Fibroblast of lung (primary cell): ENCODE measurements around the gene SERF2. TPM values are rescaled to one million over a fixed set of nuclear protein-coding genes. Genes with fewer than 3 reads are reported as not detected.
"Not testable (repeated sequence)": the region's sequence is repeated elsewhere in the genome, so short reads cannot be mapped to it uniquely, and the experiment has no call there.

Experiments
- DNase-seq, 2 donors: peaks; one replicate each; pipeline versions ENCODE4 v3.0.0 to v3.0.0-alpha.2; 2010; ENCODE audit warnings: low read depth in 2 of 2
- H2AFZ ChIP-seq: 2 replicates; pipeline ENCODE4 v1.5.1; 2012; ENCODE audit warnings: low read length, control low read depth, inconsistent platforms
- H3K27ac ChIP-seq: 2 replicates; pipeline ENCODE4 v1.5.1; 2011; ENCODE audit warnings: low read length, control low read depth; ENCODE audit not compliant: insufficient read depth
- H3K27me3 ChIP-seq: 2 replicates; pipeline ENCODE4 v1.5.1; 2011; ENCODE audit warnings: mild to moderate bottlenecking, low read length; ENCODE audit not compliant: control insufficient read depth, insufficient read depth
- H3K36me3 ChIP-seq: 2 replicates; pipeline ENCODE4 v1.5.1; 2011; ENCODE audit warnings: low read length; ENCODE audit not compliant: control insufficient read depth, insufficient read depth
- H3K4me1 ChIP-seq: 2 replicates; pipeline ENCODE4 v1.5.1; 2011; ENCODE audit warnings: low read length; ENCODE audit not compliant: control insufficient read depth, insufficient read depth; ENCODE audit errors: extremely low read depth
- H3K4me2 ChIP-seq: 2 replicates; pipeline ENCODE4 v1.5.1; 2011; ENCODE audit warnings: low read length, control low read depth; ENCODE audit not compliant: insufficient read depth; ENCODE audit errors: extremely low read depth
- H3K4me3 ChIP-seq, 4 experiments: fragments of 200-600 bp in 1 of 4; sonication (generic) in 1 of 4; replicated peaks in 1 of 4; 2 replicates each; pipeline ENCODE4 v1.5.1; 2011 to 2016; ENCODE audit warnings: low read length in 4 of 4, low read depth in 3 of 4, mild to moderate bottlenecking in 3 of 4, control low read depth in 2 of 4, inconsistent platforms in 1 of 4, mixed read lengths in 1 of 4; ENCODE audit not compliant: insufficient read depth in 1 of 4; ENCODE audit errors: control extremely low read depth in 1 of 4
- H3K79me2 ChIP-seq: 2 replicates; pipeline ENCODE4 v1.5.1; 2012; ENCODE audit warnings: mild to moderate bottlenecking, low read length, inconsistent platforms; ENCODE audit not compliant: control insufficient read depth, insufficient read depth
- H3K9ac ChIP-seq: 2 replicates; pipeline ENCODE4 v1.5.1; 2011; ENCODE audit warnings: mild to moderate bottlenecking, low read length, control low read depth; ENCODE audit not compliant: insufficient read depth
- H3K9me3 ChIP-seq: 2 replicates; pipeline ENCODE4 v1.5.1; 2012; ENCODE audit warnings: low read depth, low read length; ENCODE audit not compliant: control insufficient read depth, insufficient read depth
- H4K20me1 ChIP-seq: 2 replicates; pipeline ENCODE4 v1.5.1; 2011; ENCODE audit warnings: low read length; ENCODE audit not compliant: control insufficient read depth, insufficient read depth; ENCODE audit errors: extremely low read depth
- EZH2 ChIP-seq: IDR thresholded peaks from 2 replicates; pipeline ENCODE4 v1.5.1; 2012; ENCODE audit warnings: low read length, control low read depth, mild to moderate bottlenecking; ENCODE audit errors: missing control alignments
- polyA plus RNA-seq, 2 donors: library from polyadenylated mRNA; depleted of rRNA in 1 of 2; stranded (reverse) in 1 of 2; unstranded in 1 of 2; fragments of >200 nt; gene quantifications; 2 replicates each; pipeline ENCODE4 v1.2.1, GENCODE V29; 2011 to 2012; ENCODE audit warnings: missing spikeins in 1 of 2
- total RNA-seq: library from RNA; depleted of rRNA; stranded (reverse); fragments of >200 nt; gene quantifications from 2 replicates; pipeline ENCODE4 v1.2.1, GENCODE V29; 2014
- TF ChIP-seq, protein P1 (sequence below), 2 donors: IDR thresholded peaks in 1 of 2; conservative IDR thresholded peaks in 1 of 2; 1 replicate in 1 of 2; 2 replicates in 1 of 2; pipeline ENCODE4 v1.5.1; 2011 to 2012; ENCODE audit warnings: low read length in 2 of 2, control low read depth in 1 of 2, inconsistent platforms in 1 of 2, low read depth in 1 of 2, mild to moderate bottlenecking in 1 of 2

SERF2 gene
- total and polyA plus RNA-seq, 2 donors (not counting 1 experiment from before 2014, with no cell fraction given): 371 to 1,159 TPM

DNA sequence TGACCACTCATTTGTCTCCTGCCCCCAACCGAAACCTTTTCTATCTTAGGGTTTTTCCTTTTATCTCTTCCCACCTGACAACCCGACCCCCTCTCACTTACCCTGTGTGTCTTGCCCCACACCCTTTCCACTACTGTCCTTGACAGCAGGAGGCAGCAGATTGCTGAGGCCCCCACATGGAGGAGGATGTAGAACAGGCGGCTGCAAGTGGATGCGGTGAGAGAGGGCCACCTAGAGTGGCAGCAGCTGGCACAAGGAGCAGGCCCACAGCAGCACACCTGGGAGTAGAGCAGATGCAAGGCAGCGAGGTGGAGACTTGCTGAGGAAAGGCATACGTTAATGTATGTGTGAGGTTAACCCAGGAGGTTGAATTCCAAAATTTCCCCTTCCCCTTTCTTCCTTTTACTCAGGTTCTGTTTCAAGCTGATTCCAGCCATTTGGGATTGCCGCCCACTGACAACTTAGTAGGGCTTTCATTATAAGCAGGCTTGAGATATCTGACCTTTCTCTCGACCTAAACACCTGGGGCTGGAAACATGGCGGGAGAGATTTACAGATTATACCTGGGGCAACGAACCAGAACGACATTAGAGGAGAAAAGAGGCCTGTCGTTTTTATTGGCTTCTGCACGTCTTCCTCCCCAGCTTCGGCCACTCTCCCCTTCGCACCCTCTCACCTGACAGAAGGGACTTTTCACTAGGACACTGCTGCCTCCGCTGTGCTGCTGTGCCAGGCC lies 7.3 kb downstream of the SERF2 start:
- Histone ChIP-seq H3K9me3 (no peaks in the 10 kb centered on the region), H3K4me2 (no peak overlapping the region), H4K20me1 (no peaks in the 10 kb centered on the region), H3K9ac (no peak overlapping the region), H3K36me3 (peaks cover 24% of the 10 kb centered on the region), H3K27me3 (no peaks in the 10 kb centered on the region), H2AFZ (no peak overlapping the region), H3K27ac (no peak overlapping the region), H3K4me1 (peaks cover 6% of the 10 kb centered on the region), H3K79me2 (peaks cover 21% of the 10 kb centered on the region), H3K4me3 (no peak overlapping the region)
- TF ChIP-seq, protein P1, sequence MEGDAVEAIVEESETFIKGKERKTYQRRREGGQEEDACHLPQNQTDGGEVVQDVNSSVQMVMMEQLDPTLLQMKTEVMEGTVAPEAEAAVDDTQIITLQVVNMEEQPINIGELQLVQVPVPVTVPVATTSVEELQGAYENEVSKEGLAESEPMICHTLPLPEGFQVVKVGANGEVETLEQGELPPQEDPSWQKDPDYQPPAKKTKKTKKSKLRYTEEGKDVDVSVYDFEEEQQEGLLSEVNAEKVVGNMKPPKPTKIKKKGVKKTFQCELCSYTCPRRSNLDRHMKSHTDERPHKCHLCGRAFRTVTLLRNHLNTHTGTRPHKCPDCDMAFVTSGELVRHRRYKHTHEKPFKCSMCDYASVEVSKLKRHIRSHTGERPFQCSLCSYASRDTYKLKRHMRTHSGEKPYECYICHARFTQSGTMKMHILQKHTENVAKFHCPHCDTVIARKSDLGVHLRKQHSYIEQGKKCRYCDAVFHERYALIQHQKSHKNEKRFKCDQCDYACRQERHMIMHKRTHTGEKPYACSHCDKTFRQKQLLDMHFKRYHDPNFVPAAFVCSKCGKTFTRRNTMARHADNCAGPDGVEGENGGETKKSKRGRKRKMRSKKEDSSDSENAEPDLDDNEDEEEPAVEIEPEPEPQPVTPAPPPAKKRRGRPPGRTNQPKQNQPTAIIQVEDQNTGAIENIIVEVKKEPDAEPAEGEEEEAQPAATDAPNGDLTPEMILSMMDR (conservative IDR thresholded peaks at IDR 0.05 in 1 of 2, IDR thresholded peaks at IDR 0.05 in 1 of 2; ENCODE audit: low read depth in 1 of 2, low read length in 2 of 2): no peak
- no peak for TF ChIP-seq EZH2
- no peak for DNase-seq

DNA sequence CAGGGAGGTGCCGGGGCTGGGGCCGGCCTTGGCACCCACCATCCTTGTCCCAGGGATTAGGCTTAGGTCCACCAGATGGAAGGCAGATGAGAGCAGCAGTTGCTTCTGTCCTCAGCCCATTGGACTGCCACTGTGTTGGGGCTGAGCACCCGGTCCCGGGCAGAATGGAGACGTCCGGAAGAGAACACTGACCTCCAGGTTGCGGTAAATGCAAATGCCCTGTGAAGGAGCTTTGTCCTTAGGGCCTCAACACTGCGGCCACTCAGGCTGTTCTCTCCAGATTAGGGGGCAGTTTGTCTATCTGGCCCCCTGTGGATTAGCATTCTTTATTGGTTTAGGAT lies 7.8 kb downstream of the SERF2 start, which contains the start of gene SERINC4:
Gene SERINC4, minus strand, starts transcription at position 276 of the 341 bp plus-strand sequence. Its CDS starts 234 bp downstream, at position 42.
- no peak for DNase-seq
- H3K9me3 ChIP-seq: no peaks in the 10 kb centered on the region
- no peaks in the 10 kb centered on the region for H3K27me3 ChIP-seq
- peak within 1 kb of the TSS; percentile 79 for H3K9ac ChIP-seq
- H2AFZ ChIP-seq: peak within 1 kb of the TSS; percentile 71
- H3K4me1 ChIP-seq: peaks cover 3% of the 10 kb centered on the region
- no peaks in the 10 kb centered on the region for H4K20me1 ChIP-seq
- no peak for TF ChIP-seq EZH2
- TF ChIP-seq, protein P1 (conservative IDR thresholded peaks at IDR 0.05 in 1 of 2, IDR thresholded peaks at IDR 0.05 in 1 of 2; ENCODE audit: low read depth in 1 of 2, low read length in 2 of 2): no peak
- peak within 1 kb of the TSS; percentile 78 for H3K27ac ChIP-seq
- peak within 1 kb of the TSS; percentile 77 for H3K4me2 ChIP-seq
- H3K4me3 ChIP-seq: peak within 1 kb of the TSS; percentile 81 to 99 (median 92)
- peaks cover 16% of the 10 kb centered on the region for H3K79me2 ChIP-seq
- H3K36me3 ChIP-seq: peaks cover 24% of the 10 kb centered on the region

DNA sequence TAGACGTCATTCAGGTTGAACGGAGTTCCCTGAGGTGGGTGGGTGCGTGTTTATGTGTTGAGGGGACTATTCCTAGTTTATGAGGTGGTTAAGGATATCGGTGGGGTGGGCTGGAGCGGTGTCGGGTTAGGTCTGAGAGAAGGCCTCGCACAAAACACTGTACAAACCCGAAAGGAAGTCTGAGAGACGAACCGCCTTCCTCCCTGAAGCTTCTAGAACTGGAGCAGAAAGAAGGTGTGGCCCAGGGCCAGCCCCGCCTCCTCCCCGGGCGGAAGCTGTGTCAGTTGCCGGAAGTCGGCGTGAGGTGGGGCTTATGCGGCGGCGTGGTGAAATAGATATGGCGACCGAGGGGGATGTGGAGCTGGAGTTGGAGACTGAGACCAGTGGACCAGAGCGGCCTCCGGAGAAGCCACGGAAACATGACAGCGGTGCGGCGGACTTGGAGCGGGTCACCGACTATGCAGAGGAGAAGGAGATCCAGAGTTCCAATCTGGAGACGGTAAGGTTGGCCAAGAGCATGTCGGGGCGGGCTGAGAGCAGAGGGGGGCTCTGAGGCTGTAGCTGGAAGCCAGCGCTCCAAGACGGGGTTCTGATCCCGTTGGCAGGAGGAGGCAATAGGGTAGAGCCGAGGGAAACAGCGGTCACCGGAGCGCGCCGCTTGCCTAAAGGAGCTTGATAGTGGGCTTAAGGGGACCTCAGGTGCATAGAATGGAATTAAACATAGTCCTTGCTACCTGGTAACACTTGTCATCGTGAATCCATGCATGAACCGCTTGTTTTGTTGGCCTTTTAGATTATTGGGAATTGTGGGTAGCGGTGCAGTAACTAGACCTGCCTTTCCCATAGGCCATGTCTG lies 8.4 kb downstream of the SERF2 start, which contains the start of gene HYPK:
Gene HYPK, plus strand, starts transcription at position 314 of the 856 bp plus-strand sequence. Its CDS starts 24 bp downstream, at position 338.
- Histone ChIP-seq H3K27ac (peak within 1 kb of the TSS; percentile 78), H3K36me3 (peaks cover 19% of the 10 kb centered on the region), H3K79me2 (peaks cover 12% of the 10 kb centered on the region), H3K4me3 (peak within 1 kb of the TSS; percentile 81 to 99 (median 92)), H2AFZ (peak within 1 kb of the TSS; percentile 71), H4K20me1 (no peaks in the 10 kb centered on the region), H3K4me2 (peak within 1 kb of the TSS; percentile 77), H3K9me3 (no peaks in the 10 kb centered on the region), H3K4me1 (peaks cover 3% of the 10 kb centered on the region), H3K9ac (peak within 1 kb of the TSS; percentile 79), H3K27me3 (no peaks in the 10 kb centered on the region)
- no peak for TF ChIP-seq EZH2
- TF ChIP-seq, protein P1 (conservative IDR thresholded peaks at IDR 0.05 in 1 of 2, IDR thresholded peaks at IDR 0.05 in 1 of 2; ENCODE audit: low read depth in 1 of 2, low read length in 2 of 2): no peak
- DNase-seq: peak; percentile 86

DNA sequence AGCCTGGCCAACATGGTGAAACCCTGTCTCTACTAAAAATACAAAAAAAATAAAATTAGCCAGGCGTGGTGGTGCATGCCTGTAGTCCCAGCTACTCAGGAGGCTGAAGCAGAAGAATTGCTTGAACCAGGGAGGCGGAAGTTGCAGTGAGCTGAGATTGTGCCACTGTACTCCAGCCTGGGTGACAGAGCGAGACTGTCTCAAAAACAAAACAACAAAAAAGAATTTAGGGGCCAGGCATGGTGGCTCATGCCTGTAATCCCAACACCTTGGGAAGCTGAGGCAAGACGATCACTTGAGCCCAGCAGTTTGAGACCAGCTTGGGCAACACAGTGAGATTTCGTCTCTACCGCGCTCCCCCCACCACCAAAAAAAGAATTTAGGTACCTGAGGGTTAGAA lies 10.6 kb downstream of the SERF2 start:
- peaks cover 12% of the 10 kb centered on the region for H3K79me2 ChIP-seq
- H3K4me1 ChIP-seq, H2AFZ ChIP-seq, H3K4me2 ChIP-seq, H3K27me3 ChIP-seq, DNase-seq, H4K20me1 ChIP-seq, H3K4me3 ChIP-seq, H3K27ac ChIP-seq, H3K9ac ChIP-seq, H3K9me3 ChIP-seq: not testable (repeated sequence)
- peaks cover 16% of the 10 kb centered on the region for H3K36me3 ChIP-seq
